Measurements from ENCODE around the gene APOM. TPM values are rescaled to one million over a fixed set of nuclear protein-coding genes. Genes with fewer than 3 reads are reported as not detected.

APOM gene
- total RNA-seq, 2 experiments from 2014 or later = 1.5 to 2.1 TPM

- Histone ChIP-seq H3K9me2 (ENCODE audit: insufficient read depth, low read length) (no peaks in the 10 kb centered on the region), H2AFZ (ENCODE audit: low read length) (no peak overlapping the region), H4K20me1 (ENCODE audit: insufficient read depth, low read length) (no peaks in the 10 kb centered on the region; the same call in 1 of the 2 replicates), H3K4me1 (ENCODE audit: insufficient read depth, low read length, poor library complexity, severe bottlenecking) (peaks cover 3% of the 10 kb centered on the region), H3K9me3 (ENCODE audit: low read length) (no peaks in the 10 kb centered on the region), H3K4me3 (ENCODE audit: low read depth, low read length, poor library complexity, severe bottlenecking) (no peak overlapping the region), H3K36me3 (ENCODE audit: insufficient read depth, low read length) (peaks cover 100% of the 10 kb centered on the region), H3K27ac (ENCODE audit: low read depth, low read length, poor library complexity, severe bottlenecking) (no peak overlapping the region), H3K79me2 (ENCODE audit: insufficient read depth, low read depth, low read length) (no peaks in the 10 kb centered on the region), H3K4me2 (ENCODE audit: low read length) (no peak overlapping the region)
- no TSS peak for BruUV-seq (replicated peaks)
- TF ChIP-seq EZH2phosphoT487 (IDR thresholded peaks at IDR 0.05; ENCODE audit: borderline replicate concordance, low read depth, low read length) = no peak
- no peak for TF ChIP-seq CTCF (conservative IDR thresholded peaks at IDR 0.05; ENCODE audit: low read length)
- ChIA-PET POLR2A (no interaction called here), CTCF (ENCODE audit: unreplicated experiment) (no interaction called here)
- intact Hi-C loops (cut with micrococcal nuclease; ENCODE audit: unreplicated experiment) = no loop called here
- DNase-seq (ENCODE audit: low spot score) = no peak
These were observed 23.3 kb upstream of the APOM start for GRCh38 chr6:31632279-31632946.

DNA sequence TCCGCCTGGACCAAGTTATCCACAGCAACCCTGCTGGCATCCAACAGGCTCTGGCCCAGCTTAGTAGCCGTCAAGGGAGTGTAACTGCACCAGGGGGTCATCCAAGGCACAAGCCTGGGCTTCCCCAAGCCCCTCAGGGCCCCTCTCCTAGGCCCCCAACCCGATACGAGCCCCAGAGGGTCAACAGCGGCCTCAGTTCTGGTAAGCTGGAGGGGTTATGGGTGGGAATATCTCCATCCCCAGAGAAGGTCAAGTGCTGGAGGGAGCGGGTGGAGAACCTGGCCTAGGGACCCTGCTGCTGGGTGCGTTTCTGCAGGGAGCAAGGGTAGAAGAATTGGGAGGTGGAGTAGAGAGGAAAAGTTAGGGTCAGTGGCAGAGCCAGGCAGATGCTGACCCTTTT, 22.2 kb upstream of the APOM start:
- DNase-seq (ENCODE audit: low spot score) = no peak
- Histone ChIP-seq H3K36me3 (ENCODE audit: insufficient read depth, low read length) (peaks cover 100% of the 10 kb centered on the region), H2AFZ (ENCODE audit: low read length) (no peak overlapping the region), H3K4me1 (ENCODE audit: insufficient read depth, low read length, poor library complexity, severe bottlenecking) (peaks cover 10% of the 10 kb centered on the region), H3K9me3 (ENCODE audit: low read length) (no peaks in the 10 kb centered on the region), H4K20me1 (ENCODE audit: insufficient read depth, low read length) (no peaks in the 10 kb centered on the region; the same call in 1 of the 2 replicates), H3K79me2 (ENCODE audit: insufficient read depth, low read depth, low read length) (no peaks in the 10 kb centered on the region), H3K4me3 (ENCODE audit: low read depth, low read length, poor library complexity, severe bottlenecking) (no peak overlapping the region), H3K9me2 (ENCODE audit: insufficient read depth, low read length) (no peaks in the 10 kb centered on the region), H3K27ac (ENCODE audit: low read depth, low read length, poor library complexity, severe bottlenecking) (no peak overlapping the region), H3K4me2 (ENCODE audit: low read length) (no peak overlapping the region)
- no peak for TF ChIP-seq EZH2phosphoT487 (IDR thresholded peaks at IDR 0.05; ENCODE audit: borderline replicate concordance, low read depth, low read length)
- no peak for TF ChIP-seq CTCF (conservative IDR thresholded peaks at IDR 0.05; ENCODE audit: low read length)
- BruUV-seq (replicated peaks) = no TSS peak
- intact Hi-C loops (cut with micrococcal nuclease; ENCODE audit: unreplicated experiment) = no loop called here
- ChIA-PET POLR2A (interaction anchor here (1.0 kb wide), 1 partner anchor 11 kb away, joined by 4 read pairs; no protein-coding TSS in a partner anchor), CTCF (ENCODE audit: unreplicated experiment) (no interaction called here)

GRCh38 chr6:31634131-31634530, 21.6 kb upstream of the APOM start:
- no peak overlapping the region for H3K27ac ChIP-seq (ENCODE audit: low read depth, low read length, poor library complexity, severe bottlenecking)
- BruUV-seq (replicated peaks) = no TSS peak
- no peaks in the 10 kb centered on the region for H3K9me2 ChIP-seq (ENCODE audit: insufficient read depth, low read length)
- no peaks in the 10 kb centered on the region; the same call in 1 of the 2 replicates for H4K20me1 ChIP-seq (ENCODE audit: insufficient read depth, low read length)
- intact Hi-C loops (cut with micrococcal nuclease; ENCODE audit: unreplicated experiment) = no loop called here
- H3K79me2 ChIP-seq (ENCODE audit: insufficient read depth, low read depth, low read length) = no peaks in the 10 kb centered on the region
- no peak overlapping the region for H2AFZ ChIP-seq (ENCODE audit: low read length)
- TF ChIP-seq EZH2phosphoT487 (IDR thresholded peaks at IDR 0.05; ENCODE audit: borderline replicate concordance, low read depth, low read length) (no peak), CTCF (conservative IDR thresholded peaks at IDR 0.05; ENCODE audit: low read length) (no peak)
- H3K4me2 ChIP-seq (ENCODE audit: low read length) = no peak overlapping the region
- peaks cover 10% of the 10 kb centered on the region for H3K4me1 ChIP-seq (ENCODE audit: insufficient read depth, low read length, poor library complexity, severe bottlenecking)
- ChIA-PET CTCF (ENCODE audit: unreplicated experiment) (no interaction called here), POLR2A (interaction anchor here (0.6 to 1.0 kb wide), 3 partner anchors 11 to 29 kb away, joined by 3 to 4 read pairs (median 3); no protein-coding TSS in a partner anchor)
- DNase-seq (ENCODE audit: low spot score) = no peak
- peaks cover 99% of the 10 kb centered on the region for H3K36me3 ChIP-seq (ENCODE audit: insufficient read depth, low read length)
- H3K4me3 ChIP-seq (ENCODE audit: low read depth, low read length, poor library complexity, severe bottlenecking) = no peak overlapping the region
- H3K9me3 ChIP-seq (ENCODE audit: low read length) = no peaks in the 10 kb centered on the region
